HepG2 (cell line): ENCODE results near the gene PEAK3. TPM values are rescaled to one million over a fixed set of nuclear protein-coding genes. Genes with fewer than 3 reads are reported as not detected.

ENCODE experiments used
- ARHGAP35 ChIP-seq: sonication (generic); formaldehyde crosslinking; IDR thresholded peaks from 2 replicates; pipeline ENCODE4 v1.9.0; 2022; ENCODE audit warnings: mild to moderate bottlenecking, inconsistent platforms, moderate library complexity, missing genetic modification reagents, borderline replicate concordance
- ARNTL ChIP-seq: sonication (generic); formaldehyde crosslinking; IDR thresholded peaks from 2 replicates; pipeline ENCODE4 v1.4.0; 2020; ENCODE audit warnings: mild to moderate bottlenecking, missing genetic modification reagents
- CENPT ChIP-seq: sonication (generic); formaldehyde crosslinking; IDR thresholded peaks from 2 replicates; pipeline ENCODE4 v1.8.0; 2022; ENCODE audit warnings: low read depth, mild to moderate bottlenecking, moderate library complexity, missing genetic modification reagents
- CHD2 ChIP-seq: IDR thresholded peaks from 2 replicates; pipeline ENCODE4 v1.6.1; 2011; ENCODE audit warnings: low read depth, low read length, improper control_type of control experiment
- GATA4 ChIP-seq: sonication (generic); IDR thresholded peaks from 2 replicates; pipeline ENCODE4 v1.6.1; 2016; ENCODE audit warnings: antibody characterized with exemption, low read depth, borderline replicate concordance
- GTF2F1 ChIP-seq: fragments of 150-350 bp; IDR thresholded peaks from 2 replicates; pipeline ENCODE4 v1.6.1; 2014; ENCODE audit warnings: low read length
- HNRNPH1 ChIP-seq: fragments of 200-400 bp; formaldehyde crosslinking; optimal IDR thresholded peaks from 2 replicates; pipeline ENCODE3; 2017; ENCODE audit warnings: mild to moderate bottlenecking, low read depth, low read length
- KDM5B ChIP-seq: sonication (generic); formaldehyde crosslinking; IDR thresholded peaks from 2 replicates; pipeline ENCODE4 v1.4.0; 2020; ENCODE audit warnings: missing genetic modification reagents, mild to moderate bottlenecking, borderline replicate concordance
- LBX2 ChIP-seq: sonication (generic); formaldehyde crosslinking; IDR thresholded peaks from 2 replicates; pipeline ENCODE4 v1.5.0; 2020; ENCODE audit warnings: missing genetic modification reagents, mild to moderate bottlenecking, borderline replicate concordance
- MTA1 ChIP-seq: sonication (generic); formaldehyde crosslinking; IDR thresholded peaks from 2 replicates; pipeline ENCODE4 v1.4.0; 2020; ENCODE audit warnings: missing genetic modification reagents, mild to moderate bottlenecking, borderline replicate concordance
- PCBP2 ChIP-seq: fragments of 200-400 bp; formaldehyde crosslinking; optimal IDR thresholded peaks from 2 replicates; pipeline ENCODE3; 2018; ENCODE audit warnings: low read length, low read depth; ENCODE audit not compliant: poor library complexity, severe bottlenecking
- PHF8 ChIP-seq: sonication (generic); formaldehyde crosslinking; IDR thresholded peaks from 2 replicates; pipeline ENCODE4 v1.5.0; 2020; ENCODE audit warnings: missing genetic modification reagents
- RBFOX2 ChIP-seq: fragments of 200-400 bp; formaldehyde crosslinking; IDR thresholded peaks from 2 replicates; pipeline ENCODE4 v1.6.1; 2017; ENCODE audit warnings: low read depth, mild to moderate bottlenecking, low read length
- SP1 ChIP-seq, 2 experiments: fragments of 450-650 bp in 1 of 2; sonication (generic) in 1 of 2; formaldehyde crosslinking in 1 of 2; IDR thresholded peaks; 2 replicates each; pipeline versions ENCODE4 v1.4.0 to v1.6.1; 2016 to 2020; ENCODE audit warnings: missing genetic modification reagents in 1 of 2
- TBL1XR1 ChIP-seq: fragments of 150-350 bp; IDR thresholded peaks from 2 replicates; pipeline ENCODE4 v1.6.1; 2014; ENCODE audit warnings: borderline replicate concordance, low read length; ENCODE audit not compliant: partially characterized antibody
- TBX3 ChIP-seq: fragments of 450-650 bp; IDR thresholded peaks from 2 replicates; pipeline ENCODE4 v1.6.1; 2017; ENCODE audit warnings: antibody characterized with exemption, mild to moderate bottlenecking, inconsistent platforms, borderline replicate concordance
- ZFP91 ChIP-seq: sonication (generic); formaldehyde crosslinking; IDR thresholded peaks from 2 replicates; pipeline ENCODE4 v1.9.0; 2022; ENCODE audit warnings: missing genetic modification reagents, mild to moderate bottlenecking, borderline replicate concordance
- ZFYVE20 ChIP-seq: sonication (generic); formaldehyde crosslinking; IDR thresholded peaks from 2 replicates; pipeline ENCODE4 v1.8.0; 2023; ENCODE audit warnings: low read depth, mild to moderate bottlenecking, moderate library complexity, missing genetic modification reagents, borderline replicate concordance
- ZNF281 ChIP-seq: sonication (generic); formaldehyde crosslinking; IDR thresholded peaks from 2 replicates; pipeline ENCODE4 v1.4.0; 2020; ENCODE audit warnings: missing genetic modification reagents, borderline replicate concordance
- ZNF333 ChIP-seq: sonication (generic); formaldehyde crosslinking; IDR thresholded peaks from 2 replicates; pipeline ENCODE4 v1.4.0; 2020; ENCODE audit warnings: mild to moderate bottlenecking, missing genetic modification reagents, borderline replicate concordance
- ZNF550 ChIP-seq: sonication (generic); formaldehyde crosslinking; IDR thresholded peaks from 2 replicates; pipeline ENCODE4 v1.4.0; 2020; ENCODE audit warnings: mild to moderate bottlenecking, missing genetic modification reagents, borderline replicate concordance
- ZNF605 ChIP-seq: sonication (generic); formaldehyde crosslinking; IDR thresholded peaks from 2 replicates; pipeline ENCODE4 v1.8.0; 2022; ENCODE audit warnings: mild to moderate bottlenecking, missing genetic modification reagents
- ZNF674 ChIP-seq: sonication (generic); formaldehyde crosslinking; IDR thresholded peaks from 2 replicates; pipeline ENCODE4 v1.5.0; 2020; ENCODE audit warnings: low read depth, mild to moderate bottlenecking, missing genetic modification reagents
- ZNF737 ChIP-seq: sonication (generic); formaldehyde crosslinking; IDR thresholded peaks from 2 replicates; pipeline ENCODE4 v1.5.0; 2020; ENCODE audit warnings: missing genetic modification reagents, mild to moderate bottlenecking, borderline replicate concordance
- polyA plus RNA-seq, 8 experiments: library from polyadenylated mRNA; depleted of rRNA in 3 of 8; stranded (reverse) in 7 of 8; unstranded in 1 of 8; fragments of >200 nt; fragmentation: Illumina TruSeq in 4 of 8; extraction: Trizol in 4 of 8; gene quantifications; 2 replicates each; pipeline versions ENCODE4 v1.2.1 to v1.2.3, GENCODE V29; 2011 to 2016; ENCODE audit warnings: low read depth in 4 of 8, missing spikeins in 1 of 8, mixed read lengths in 1 of 8; ENCODE audit not compliant: insufficient read depth in 1 of 8
- total RNA-seq, 5 experiments: library from RNA; depleted of rRNA; stranded (reverse); fragments of >200 nt; fragmentation: Illumina TruSeq; extraction: Trizol; gene quantifications; 2 replicates each; pipeline ENCODE4 v1.2.3, GENCODE V29; 2016; ENCODE audit warnings: low read depth in 1 of 5

The PEAK3 gene
- total and polyA plus RNA-seq, 2 of the 13 experiments (the other 11 are each of a cell fraction or from before 2014, with no cell fraction given), result not detected

GRCh38 chr19:2266183-2266993, 15.6 kb downstream of the PEAK3 start (continued):
- TF ChIP-seq ZNF281 (CRISPR knock-in tag) (no peak), ZNF737 (no peak), CENPT (CRISPR knock-in tag) (no peak), RBFOX2 (no peak), ZNF550 (CRISPR knock-in tag) (no peak), MTA1 (CRISPR knock-in tag) (no peak), PCBP2 (no peak), LBX2 (CRISPR knock-in tag) (no peak), ZFP91 (CRISPR knock-in tag) (peak; percentile 30; the same call in 1 of the 2 replicates), ZNF605 (CRISPR knock-in tag) (peak; percentile 77; the same call in 1 of the 2 replicates), TBL1XR1 (no peak), HNRNPH1 (no peak), TBX3 (no peak), ARHGAP35 (CRISPR knock-in tag) (no peak), GATA4 (no peak), CHD2 (no peak), ARNTL (CRISPR knock-in tag) (0 out of 2 replicates have a peak, but pooled peaks have one; percentile 40), ZFYVE20 (CRISPR knock-in tag) (no peak), KDM5B (CRISPR knock-in tag) (peak; percentile 49; the same call in 1 of the 2 replicates), ZNF674 (CRISPR knock-in tag) (no peak), GTF2F1 (no peak), SP1 (IDR thresholded peaks at IDR 0.05) (no peak), SP1 (CRISPR knock-in tag; IDR thresholded peaks at IDR 0.05) (peak; percentile 13; the same call in 1 of the 2 replicates), PHF8 (peak; percentile 38; the same call in 1 of the 2 replicates), ZNF333 (CRISPR knock-in tag) (no peak)
